Lower lobe of right lung (tissue), 2 donors: ENCODE measurements around the gene RLN1. TPM values are rescaled to one million over a fixed set of nuclear protein-coding genes. Genes with fewer than 3 reads are reported as not detected.
A peak's percentile ranks its signal among the peaks of the same experiment; 100 is the strongest.
"Not testable (repeated sequence)": the region's sequence is repeated elsewhere in the genome, so short reads cannot be mapped to it uniquely, and the experiment has no call there.

Source experiments
- ATAC-seq, 2 donors: fragments of 200-7000 bp; cut with Tn5 transposase; one replicate each; pipeline ENCODE4 v1.9.1; 2020 to 2022; ENCODE audit warnings: mild to moderate bottlenecking in 2 of 2, moderate library complexity in 2 of 2
- DNase-seq: peaks from one replicate; pipeline ENCODE4 v3.0.0-alpha.2; 2020
- H3K27ac ChIP-seq: fragments of 200-600 bp; one replicate; pipeline ENCODE4 v1.8.0; 2022
- H3K27me3 ChIP-seq: fragments of 200-600 bp; one replicate; pipeline ENCODE4 v1.8.0; 2022; ENCODE audit warnings: low read depth
- H3K36me3 ChIP-seq: fragments of 200-600 bp; one replicate; pipeline ENCODE4 v1.8.0; 2022; ENCODE audit warnings: mild to moderate bottlenecking
- H3K4me1 ChIP-seq: fragments of 200-600 bp; one replicate; pipeline ENCODE4 v1.8.0; 2022
- H3K4me3 ChIP-seq: fragments of 200-600 bp; one replicate; pipeline ENCODE4 v1.8.0; 2022; ENCODE audit warnings: mild to moderate bottlenecking
- H3K9me3 ChIP-seq: fragments of 200-600 bp; one replicate; pipeline ENCODE4 v1.8.0; 2022
- CTCF ChIP-seq: fragments of 200-600 bp; IDR thresholded peaks from one replicate; pipeline ENCODE4 v1.8.0; 2022; ENCODE audit warnings: antibody characterized with exemption, mild to moderate bottlenecking
- intact Hi-C: fragments of 100-400 bp; cut with DNase I; formaldehyde crosslinking; loops from one replicate; pipeline ENCODE4 v1.11.0; 2022
- total RNA-seq: library from RNA; stranded (reverse); fragmentation: NEBNext Ultra II Directional; extraction: Animal tissue kit (Norgen Biotek cat#: 25700); gene quantifications from one replicate; pipeline ENCODE4 v1.2.1, GENCODE V29; 2021
- donor health status: DM: no; HTN: yes; CAD: no; lungs with severe emphysema.

Gene RLN1
- total RNA-seq, 1 donor from 2014 or later: not detected

- no peaks in the 10 kb centered on the region for H3K36me3 ChIP-seq
Measured at GRCh38 chr9:5315187-5315923, 24.3 kb downstream of the RLN1 start.

GRCh38 chr9:5310851-5311250 lies 28.8 kb downstream of the RLN1 start:
- no peak overlapping the region for H3K27ac ChIP-seq
- no peak overlapping the region for H3K4me3 ChIP-seq
- no peaks in the 10 kb centered on the region for H3K4me1 ChIP-seq
- H3K36me3 ChIP-seq: no peaks in the 10 kb centered on the region
- H3K27me3 ChIP-seq: no peaks in the 10 kb centered on the region
- H3K9me3 ChIP-seq: peaks cover 12% of the 10 kb centered on the region
- no peak for TF ChIP-seq CTCF
- DNase-seq (no peak), ATAC-seq (peak in 1 of 2 donors; percentile 65)
- intact Hi-C loops: no loop called here

More at GRCh38 chr9:5315187-5315923, 24.3 kb downstream of the RLN1 start:
- Histone ChIP-seq H3K9me3 (peaks cover 17% of the 10 kb centered on the region), H3K4me1 (no peaks in the 10 kb centered on the region), H3K27me3 (no peaks in the 10 kb centered on the region), H3K4me3 (no peak overlapping the region), H3K27ac (no peak overlapping the region)
- ATAC-seq: no peak
- no peak for DNase-seq
- intact Hi-C loops: no loop called here
- no peak for TF ChIP-seq CTCF

GRCh38 chr9:5305741-5306140 lies 33.9 kb downstream of the RLN1 start:
- TF ChIP-seq CTCF: no peak
- intact Hi-C loops: no loop called here
- Histone ChIP-seq H3K36me3 (no peaks in the 10 kb centered on the region), H3K4me1 (no peaks in the 10 kb centered on the region), H3K27me3 (no peaks in the 10 kb centered on the region), H3K4me3 (no peak overlapping the region), H3K27ac (no peak overlapping the region), H3K9me3 (no peaks in the 10 kb centered on the region)
- DNase-seq (no peak), ATAC-seq (no peak)

- intact Hi-C loops, DNase-seq: not testable (repeated sequence)
- ATAC-seq: peak; percentile 99 to 100
Measured at GRCh38 chr9:5303840-5304795, 35.6 kb downstream of the RLN1 start, which contains the start of gene RLN2. TSS of gene RLN2 (minus strand) at chr9:5304716. CDS start at chr9:5304580, 136 bp downstream.

GRCh38 chr9:5301544-5301943 lies 38.1 kb downstream of the RLN1 start:
- DNase-seq (no peak), ATAC-seq (no peak)
- H3K4me3 ChIP-seq: no peak overlapping the region
- TF ChIP-seq CTCF: no peak
- H3K27ac ChIP-seq: no peak overlapping the region
- intact Hi-C loops: no loop called here
- no peaks in the 10 kb centered on the region for H3K36me3 ChIP-seq
- no peaks in the 10 kb centered on the region for H3K4me1 ChIP-seq
- H3K27me3 ChIP-seq: no peaks in the 10 kb centered on the region
- H3K9me3 ChIP-seq: no peaks in the 10 kb centered on the region

More at GRCh38 chr9:5303840-5304795, 35.6 kb downstream of the RLN1 start, which contains the start of gene RLN2:
- not testable (repeated sequence) for H3K4me1 ChIP-seq, H3K4me3 ChIP-seq, H3K36me3 ChIP-seq, H3K27me3 ChIP-seq, H3K27ac ChIP-seq, H3K9me3 ChIP-seq
